Mucosa of rectum (tissue), 2 donors: ENCODE results near the gene SEL1L3.

Experiments
- H3K27ac ChIP-seq, 2 donors: one replicate each; pipeline ENCODE4 v1.7.0; 2013; ENCODE audit warnings: inconsistent platforms in 2 of 2, low read depth in 2 of 2, low read length in 2 of 2
- H3K27me3 ChIP-seq, 2 donors: one replicate each; pipeline ENCODE4 v1.7.0; 2013; ENCODE audit warnings: low read length in 2 of 2; ENCODE audit not compliant: control insufficient read depth in 2 of 2, insufficient read depth in 2 of 2
- H3K36me3 ChIP-seq, 2 donors: one replicate each; pipeline ENCODE4 v1.7.0; 2013; ENCODE audit warnings: low read length in 2 of 2; ENCODE audit not compliant: control insufficient read depth in 2 of 2, insufficient read depth in 2 of 2
- H3K4me1 ChIP-seq, 2 donors: one replicate each; pipeline ENCODE4 v1.7.0; 2013; ENCODE audit warnings: low read length in 2 of 2, mild to moderate bottlenecking in 1 of 2; ENCODE audit not compliant: control insufficient read depth in 2 of 2, insufficient read depth in 2 of 2
- H3K4me3 ChIP-seq, 2 donors: one replicate each; pipeline ENCODE4 v1.7.0; 2013; ENCODE audit warnings: low read length in 2 of 2
- H3K9ac ChIP-seq, 2 donors: one replicate each; pipeline ENCODE4 v1.7.0; 2013; ENCODE audit warnings: low read length in 2 of 2, low read depth in 1 of 2, mild to moderate bottlenecking in 1 of 2
- H3K9me3 ChIP-seq, 2 donors: one replicate each; pipeline ENCODE4 v1.7.0; 2013; ENCODE audit warnings: low read length in 2 of 2; ENCODE audit not compliant: control insufficient read depth in 2 of 2
- donor health status: healthy.
- donor health status: Normal muscosa, but diverticular disease.

Gene SEL1L3

DNA sequence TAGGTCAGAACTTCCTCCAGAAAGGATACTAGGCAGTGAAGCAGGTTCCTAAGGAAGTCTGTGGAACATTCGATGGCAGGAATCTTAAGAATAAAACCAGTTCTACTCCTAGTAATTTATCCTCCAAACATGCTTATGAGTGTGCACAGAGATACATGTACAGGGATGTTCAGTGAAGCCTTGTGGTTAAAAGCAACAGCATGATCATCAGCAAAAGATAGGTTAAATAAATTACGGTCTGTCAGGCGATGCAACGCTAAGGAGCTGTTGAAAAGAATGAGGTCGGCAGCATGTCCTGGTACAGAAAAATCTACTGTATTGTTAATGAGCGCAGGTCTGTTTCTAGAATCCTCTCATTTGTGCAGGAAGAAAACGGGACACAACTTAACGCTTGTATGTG, 23.6 kb downstream of the SEL1L3 start:
- H3K4me1 ChIP-seq: peaks cover 12 to 22% of the 10 kb centered on the region in 2 donors
- no peak overlapping the region for H3K4me3 ChIP-seq
- H3K9me3 ChIP-seq: no peaks in the 10 kb centered on the region
- no peak overlapping the region for H3K27ac ChIP-seq
- H3K27me3 ChIP-seq: no peaks in the 10 kb centered on the region
- peaks cover 3 to 7% of the 10 kb centered on the region in 2 donors for H3K36me3 ChIP-seq
- no peak overlapping the region for H3K9ac ChIP-seq

DNA sequence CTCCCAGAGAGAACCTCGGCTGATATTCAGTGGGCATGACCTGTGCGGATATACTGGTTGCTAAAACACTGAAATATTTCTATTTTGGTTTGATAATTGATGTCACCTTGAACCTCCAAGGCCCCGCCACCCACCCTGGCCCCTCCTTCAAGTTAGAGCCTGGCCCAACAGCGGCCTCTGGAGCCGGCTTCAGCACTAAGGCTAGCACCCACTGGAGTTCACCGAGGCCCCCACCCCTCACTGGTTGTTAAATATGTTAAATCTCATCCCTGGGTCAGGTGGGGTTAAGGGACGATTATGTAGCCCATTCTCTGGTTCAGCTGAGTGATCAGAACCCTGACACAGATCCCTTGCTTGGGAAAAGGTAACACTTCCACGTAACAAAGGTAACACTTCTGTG, 24.3 kb downstream of the SEL1L3 start:
- H3K27ac ChIP-seq: no peak overlapping the region
- H3K4me1 ChIP-seq: peaks cover 5 to 16% of the 10 kb centered on the region in 2 donors
- no peaks in the 10 kb centered on the region for H3K9me3 ChIP-seq
- no peaks in the 10 kb centered on the region for H3K27me3 ChIP-seq
- H3K4me3 ChIP-seq: no peak overlapping the region
- H3K9ac ChIP-seq: no peak overlapping the region
- peaks cover 3 to 7% of the 10 kb centered on the region in 2 donors for H3K36me3 ChIP-seq

DNA sequence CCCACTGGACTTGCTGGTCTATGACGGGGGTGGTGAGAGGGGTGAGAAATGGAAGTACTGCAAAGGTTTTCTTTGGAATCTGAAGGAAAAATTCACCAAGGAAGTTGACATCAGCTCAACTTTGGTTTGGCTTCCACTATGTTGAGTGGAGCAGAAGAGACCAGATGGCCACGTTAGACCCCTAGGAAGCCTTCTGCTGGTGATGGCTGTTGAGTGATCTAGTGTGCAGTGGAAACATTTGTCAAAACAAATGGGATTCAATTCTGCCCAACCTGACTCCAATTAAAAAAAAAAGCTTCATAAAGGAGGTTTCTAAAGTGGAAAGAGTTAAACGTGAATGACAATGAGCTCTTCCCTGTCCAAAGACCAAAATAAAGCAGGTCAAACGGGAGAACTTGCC, 25.7 kb downstream of the SEL1L3 start:
- Histone ChIP-seq H3K9ac (no peak overlapping the region), H3K4me3 (no peak overlapping the region), H3K9me3 (no peaks in the 10 kb centered on the region), H3K27me3 (no peaks in the 10 kb centered on the region), H3K4me1 (peaks cover 0 to 8% of the 10 kb centered on the region in 2 donors), H3K27ac (no peak overlapping the region), H3K36me3 (peaks cover 9 to 12% of the 10 kb centered on the region in 2 donors)

DNA sequence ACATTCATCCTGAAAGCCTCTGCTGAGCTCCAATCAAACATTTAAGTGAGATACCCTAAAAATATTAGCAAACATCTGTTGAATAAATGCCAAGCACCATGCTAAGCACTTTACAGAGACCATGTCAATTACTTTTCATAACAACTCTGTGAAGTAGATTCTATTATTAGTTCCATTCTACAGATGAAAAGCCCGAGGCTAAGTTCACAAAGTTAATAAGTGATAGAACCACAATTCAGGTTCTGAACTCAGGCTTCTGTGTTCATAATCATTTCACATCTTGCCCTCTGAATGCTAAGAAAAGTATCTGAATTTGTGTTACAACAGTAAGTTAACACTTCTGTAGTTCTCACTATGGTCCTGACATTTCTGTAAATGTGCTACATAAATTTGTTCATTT, 27.4 kb downstream of the SEL1L3 start:
- Histone ChIP-seq H3K27me3 (no peaks in the 10 kb centered on the region), H3K9ac (no peak overlapping the region), H3K36me3 (peaks cover 14 to 22% of the 10 kb centered on the region in 2 donors), H3K9me3 (no peaks in the 10 kb centered on the region), H3K4me3 (no peak overlapping the region), H3K4me1 (peaks cover 0 to 8% of the 10 kb centered on the region in 2 donors), H3K27ac (no peak overlapping the region)

DNA sequence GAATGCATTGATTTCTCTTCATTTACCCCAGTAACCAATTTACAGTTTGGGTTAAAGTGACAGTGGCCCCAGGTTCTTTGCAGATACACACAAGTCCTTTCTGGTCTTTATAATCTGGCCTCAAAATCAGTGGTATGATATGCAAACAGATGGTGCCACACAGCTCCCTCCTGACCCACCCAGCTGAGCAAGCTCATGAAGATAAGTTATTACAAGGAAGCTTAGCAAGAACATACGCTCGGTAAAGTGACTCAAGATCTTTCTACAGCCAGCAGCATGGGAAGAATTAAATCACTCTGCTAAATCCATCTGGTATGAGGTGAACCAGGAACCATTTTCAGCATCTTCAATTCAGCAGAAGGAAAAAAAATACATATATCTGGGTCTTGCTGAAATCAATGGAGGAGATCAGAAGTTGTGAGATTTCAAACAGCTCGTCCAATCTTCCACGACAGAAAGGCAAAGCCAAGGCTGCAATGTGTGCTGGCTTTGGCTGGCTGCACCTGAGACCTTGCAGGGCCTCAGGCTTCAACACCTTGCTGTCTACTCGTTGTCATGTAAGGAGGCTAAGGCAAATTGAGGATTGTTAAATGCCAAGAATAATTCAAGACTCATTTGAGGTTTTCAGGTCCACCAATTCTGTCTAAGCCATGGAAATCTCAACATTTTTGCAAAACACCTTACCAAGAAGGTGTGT, 28.2 kb downstream of the SEL1L3 start:
- no peaks in the 10 kb centered on the region for H3K9me3 ChIP-seq
- H3K4me1 ChIP-seq: peaks cover 0 to 8% of the 10 kb centered on the region in 2 donors
- H3K27me3 ChIP-seq: no peaks in the 10 kb centered on the region
- no peak overlapping the region for H3K4me3 ChIP-seq
- no peak overlapping the region for H3K9ac ChIP-seq
- H3K36me3 ChIP-seq: peaks cover 17 to 29% of the 10 kb centered on the region in 2 donors
- peak overlapping the region in 1 of 2 donors; percentile 48 for H3K27ac ChIP-seq

DNA sequence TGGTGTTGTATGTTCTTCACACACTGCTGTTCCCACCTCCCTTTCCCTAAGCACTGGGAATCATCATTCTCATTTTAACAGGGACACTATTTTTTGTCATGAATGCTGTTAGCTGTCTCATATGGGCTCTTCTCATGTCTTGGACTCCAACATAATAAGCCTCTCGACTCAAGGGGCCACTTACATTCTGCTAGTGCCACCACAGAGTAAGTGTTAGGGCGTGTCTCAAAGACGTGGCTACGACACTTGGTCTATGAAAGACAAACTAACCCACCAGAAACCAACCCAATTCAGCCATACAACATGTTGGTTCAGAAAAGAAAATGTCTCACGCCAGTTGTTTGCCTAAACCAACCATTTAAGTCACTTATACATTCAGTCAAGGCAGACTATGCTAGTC, 32.2 kb downstream of the SEL1L3 start:
- no peaks in the 10 kb centered on the region for H3K27me3 ChIP-seq
- H3K4me3 ChIP-seq: no peak overlapping the region
- H3K9ac ChIP-seq: no peak overlapping the region
- H3K27ac ChIP-seq: no peak overlapping the region
- H3K4me1 ChIP-seq: peaks cover 0 to 8% of the 10 kb centered on the region in 2 donors
- peaks cover 14 to 30% of the 10 kb centered on the region in 2 donors for H3K36me3 ChIP-seq
- no peaks in the 10 kb centered on the region for H3K9me3 ChIP-seq

DNA sequence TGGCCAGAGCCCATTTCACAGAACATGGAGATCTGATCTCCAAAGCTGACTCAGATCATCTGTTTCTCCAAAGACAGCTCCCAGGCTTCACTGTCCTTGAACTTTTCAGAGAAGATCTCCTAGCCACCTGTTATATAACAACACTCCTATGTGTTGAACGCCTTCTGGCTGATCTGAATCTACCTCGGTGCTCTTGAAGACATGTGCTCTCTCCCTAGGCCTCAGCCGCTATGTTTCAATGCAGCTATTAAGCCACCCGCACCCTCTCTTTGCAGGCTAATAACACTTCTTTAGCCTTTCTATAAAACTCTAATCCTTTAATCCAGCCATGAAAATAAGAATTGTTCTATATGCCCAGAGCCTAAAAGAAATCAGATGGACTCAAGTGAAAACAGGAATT, 34.9 kb downstream of the SEL1L3 start:
- no peaks in the 10 kb centered on the region for H3K9me3 ChIP-seq
- H3K27ac ChIP-seq: no peak overlapping the region
- H3K36me3 ChIP-seq: peaks cover 18 to 30% of the 10 kb centered on the region in 2 donors
- H3K4me1 ChIP-seq: no peaks in the 10 kb centered on the region
- no peak overlapping the region for H3K9ac ChIP-seq
- no peak overlapping the region for H3K4me3 ChIP-seq
- H3K27me3 ChIP-seq: no peaks in the 10 kb centered on the region

DNA sequence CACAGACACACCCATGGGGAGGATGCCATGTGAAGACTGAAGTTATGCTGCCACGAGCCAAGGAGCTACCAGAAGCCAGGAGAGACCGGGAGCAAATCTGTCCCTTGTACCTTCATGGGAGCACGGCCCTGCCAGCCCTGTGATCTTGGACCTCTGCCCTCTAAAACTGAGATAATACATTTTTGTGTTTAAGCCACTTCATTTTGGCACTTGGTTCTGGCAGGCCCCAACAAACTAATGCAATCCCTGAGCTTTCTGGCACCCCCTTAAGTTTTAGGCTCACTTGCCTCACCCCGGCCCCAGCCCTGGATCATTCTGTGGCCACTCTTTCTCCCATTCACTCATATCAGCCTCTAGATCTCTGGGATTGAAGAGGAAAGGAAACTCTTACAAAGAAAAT, 35.4 kb downstream of the SEL1L3 start:
- H3K36me3 ChIP-seq: peaks cover 22 to 26% of the 10 kb centered on the region in 2 donors
- H3K9ac ChIP-seq: no peak overlapping the region
- no peaks in the 10 kb centered on the region for H3K27me3 ChIP-seq
- no peaks in the 10 kb centered on the region for H3K4me1 ChIP-seq
- H3K4me3 ChIP-seq: no peak overlapping the region
- H3K27ac ChIP-seq: no peak overlapping the region
- H3K9me3 ChIP-seq: no peaks in the 10 kb centered on the region

DNA sequence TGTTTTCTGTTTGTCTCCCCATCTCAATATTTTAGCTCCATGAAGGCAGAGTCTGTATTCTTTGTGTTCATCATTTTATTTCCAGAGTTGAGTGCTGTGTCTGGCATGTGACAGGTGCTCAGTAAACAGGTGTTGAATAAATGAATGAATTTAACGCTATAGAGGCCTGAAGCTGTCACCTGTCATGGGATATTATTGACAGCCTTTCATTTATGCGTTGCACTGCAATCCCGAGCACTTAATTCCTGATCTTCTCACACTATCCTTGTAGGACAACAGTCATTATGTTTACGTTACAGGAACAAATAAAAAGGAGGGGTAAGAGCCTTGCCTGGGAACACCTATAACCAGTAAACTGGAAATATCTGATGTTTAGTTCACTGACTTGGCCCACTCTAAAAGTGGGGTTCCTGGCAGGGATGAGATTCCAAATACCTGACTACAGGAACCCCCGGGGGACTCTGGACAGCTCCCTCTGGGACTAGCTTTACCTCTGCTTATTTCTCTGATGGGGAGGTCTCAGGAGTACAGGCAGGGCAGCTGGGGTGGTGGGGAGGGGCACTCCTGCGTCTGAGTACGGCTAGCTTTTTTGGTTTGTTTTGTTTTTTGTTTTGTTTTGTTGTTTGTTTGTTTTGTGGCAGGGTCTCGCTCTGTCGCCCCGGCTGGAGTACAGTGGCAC, 36.6 kb downstream of the SEL1L3 start:
- Histone ChIP-seq H3K27ac (no peak overlapping the region), H3K9ac (no peak overlapping the region), H3K4me3 (no peak overlapping the region), H3K9me3 (no peaks in the 10 kb centered on the region), H3K4me1 (no peaks in the 10 kb centered on the region), H3K27me3 (no peaks in the 10 kb centered on the region), H3K36me3 (peaks cover 21 to 32% of the 10 kb centered on the region in 2 donors)

DNA sequence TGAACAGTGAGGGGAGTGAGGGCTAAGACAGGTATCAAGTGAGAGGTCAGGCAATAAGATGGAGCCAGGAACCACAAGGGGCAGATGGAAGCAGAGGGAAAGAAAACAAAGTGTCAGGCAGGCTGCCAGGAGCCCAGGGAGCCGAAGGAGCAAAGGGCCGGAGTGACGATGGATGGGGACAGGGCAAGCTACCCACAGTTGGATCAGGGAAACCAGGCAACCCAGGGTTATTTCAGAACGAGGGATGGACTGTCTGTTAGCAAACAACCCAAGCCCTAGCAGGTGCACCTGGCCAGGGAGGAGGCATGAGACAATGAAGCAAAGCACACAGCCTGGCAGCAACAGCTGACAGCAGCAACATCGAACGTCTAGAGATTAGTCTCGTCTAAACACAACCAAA, 39.2 kb downstream of the SEL1L3 start:
- Histone ChIP-seq H3K36me3 (peaks cover 39 to 43% of the 10 kb centered on the region in 2 donors), H3K9ac (no peak overlapping the region), H3K9me3 (no peaks in the 10 kb centered on the region), H3K4me1 (no peaks in the 10 kb centered on the region), H3K27ac (no peak overlapping the region), H3K4me3 (no peak overlapping the region), H3K27me3 (no peaks in the 10 kb centered on the region)
